GM20431 (cell line): ENCODE results near the gene NEK4.
"Not testable (repeated sequence)": the region's sequence is repeated elsewhere in the genome, so short reads cannot be mapped to it uniquely, and the experiment has no call there.

Source experiments
- in situ Hi-C: fragments of 300-500 bp; cut with MseI, MboI; formaldehyde crosslinking; loops from one replicate; pipeline ENCODE4 v1.15.0; 2020; ENCODE audit warnings: low sequenced_read_pairs; ENCODE audit not compliant: unreplicated experiment

The NEK4 gene

DNA sequence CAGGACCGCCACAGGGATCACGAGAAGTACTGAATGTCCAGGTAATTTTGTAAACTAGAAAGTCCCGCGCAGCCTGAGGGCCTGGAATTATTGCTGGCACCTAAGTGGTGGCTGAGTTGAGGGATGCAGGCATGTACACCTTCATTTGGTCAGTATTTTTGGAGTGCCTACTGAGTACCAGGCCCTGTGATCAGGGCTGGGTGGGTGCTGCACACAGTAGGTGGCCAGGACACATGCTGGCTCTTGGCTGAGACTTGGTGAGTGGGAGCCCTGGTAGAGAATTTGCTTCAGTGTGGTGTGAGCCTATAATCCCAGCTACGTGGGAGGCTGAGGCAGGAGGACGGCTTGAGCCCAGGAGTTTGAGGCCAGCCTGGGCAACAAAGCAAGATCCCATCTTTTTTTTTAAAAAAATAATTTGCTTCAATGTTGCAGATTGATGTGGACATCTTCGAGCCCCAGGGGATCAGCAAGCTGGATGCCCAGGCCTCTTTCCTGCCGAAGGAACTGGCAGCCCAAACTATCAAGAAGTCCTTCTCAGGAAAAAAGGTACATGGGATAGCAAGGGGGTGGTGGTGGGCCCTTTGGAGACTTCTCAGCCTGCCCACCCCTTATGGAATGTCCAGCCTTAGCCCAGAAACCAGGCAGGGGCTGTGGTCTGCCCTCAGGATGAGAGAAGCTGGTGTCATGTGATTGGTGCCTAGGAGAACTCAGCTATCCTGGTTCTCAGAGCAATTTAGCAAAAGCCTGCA, 9.3 kb upstream of the NEK4 start:
- in situ Hi-C loops = no loop called here

DNA sequence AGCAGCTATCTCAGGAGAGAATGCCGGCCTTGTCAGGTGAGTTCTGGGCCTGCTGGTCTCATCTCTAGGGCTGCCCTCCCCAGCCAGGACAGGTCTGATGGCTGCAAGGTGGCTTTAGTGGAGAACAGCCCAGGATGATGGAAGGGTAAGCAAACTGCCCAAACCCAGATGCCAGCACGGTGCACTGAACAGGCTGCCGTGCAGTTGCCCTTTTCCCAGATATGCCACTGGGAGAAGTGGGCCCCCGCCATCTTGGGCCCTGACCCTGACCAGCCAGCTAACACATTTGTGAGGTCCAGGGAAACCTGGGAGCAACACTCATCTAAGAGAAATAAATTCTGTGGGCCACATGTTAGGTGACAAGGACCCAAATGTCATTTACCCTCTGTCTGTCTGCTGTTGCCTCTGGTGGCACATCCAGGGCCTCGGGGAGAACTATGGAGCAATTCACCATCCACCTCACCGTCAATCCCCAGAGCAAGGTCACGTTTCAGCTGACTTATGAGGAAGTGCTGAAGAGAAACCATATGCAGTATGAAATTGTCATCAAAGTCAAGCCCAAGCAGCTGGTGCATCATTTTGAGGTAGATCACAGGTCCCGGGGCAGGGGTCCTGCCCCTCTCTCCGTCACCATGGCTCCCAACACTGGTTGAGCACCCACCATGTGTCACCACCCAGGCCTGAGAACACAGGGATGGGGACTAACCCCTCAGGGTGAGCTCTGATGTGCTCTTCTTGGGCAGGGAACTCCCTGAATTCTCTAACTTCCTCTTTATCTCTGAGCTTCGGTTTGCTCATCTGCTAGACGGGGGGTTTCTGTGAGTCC, 8.5 kb upstream of the NEK4 start:
- in situ Hi-C loops = no loop called here

DNA sequence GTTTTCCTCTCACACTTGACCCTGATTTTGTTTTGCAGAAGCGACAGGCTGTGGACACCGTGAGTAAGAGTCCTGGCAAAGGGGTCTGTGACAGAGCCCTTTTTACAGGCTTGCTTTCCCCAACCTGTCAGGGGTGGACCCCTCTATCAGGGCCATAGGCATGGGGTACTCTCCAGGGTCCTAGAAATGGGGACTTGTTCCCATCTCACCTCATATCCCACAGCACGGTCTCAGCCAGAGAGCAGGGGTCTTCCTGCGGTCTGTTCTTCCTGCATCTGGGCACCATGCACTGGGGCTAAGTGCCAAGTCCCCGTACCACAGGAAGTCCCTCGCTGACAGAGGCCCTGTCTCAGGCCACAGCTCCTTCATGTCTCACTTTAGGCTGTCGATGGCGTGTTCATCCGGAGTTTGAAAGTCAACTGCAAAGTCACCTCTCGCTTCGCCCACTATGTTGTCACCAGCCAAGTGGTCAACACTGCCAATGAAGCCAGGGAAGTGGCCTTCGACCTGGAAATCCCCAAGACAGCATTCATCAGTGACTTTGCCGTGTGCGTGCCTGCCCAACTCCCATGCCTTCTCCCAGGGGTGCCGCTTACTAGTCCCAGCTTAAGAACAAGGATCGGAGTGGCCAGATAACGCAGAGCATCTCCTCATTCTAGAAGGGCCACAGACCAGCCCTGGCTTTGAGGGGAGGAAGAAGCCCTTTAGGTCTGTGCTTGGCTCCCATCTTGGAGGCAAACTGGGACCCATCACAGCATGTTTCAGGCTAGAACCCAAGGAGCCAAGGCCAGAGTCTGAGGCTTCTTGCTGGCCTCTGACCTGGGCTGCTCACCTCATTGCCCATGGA, 7.4 kb upstream of the NEK4 start:
- in situ Hi-C loops = no loop called here

DNA sequence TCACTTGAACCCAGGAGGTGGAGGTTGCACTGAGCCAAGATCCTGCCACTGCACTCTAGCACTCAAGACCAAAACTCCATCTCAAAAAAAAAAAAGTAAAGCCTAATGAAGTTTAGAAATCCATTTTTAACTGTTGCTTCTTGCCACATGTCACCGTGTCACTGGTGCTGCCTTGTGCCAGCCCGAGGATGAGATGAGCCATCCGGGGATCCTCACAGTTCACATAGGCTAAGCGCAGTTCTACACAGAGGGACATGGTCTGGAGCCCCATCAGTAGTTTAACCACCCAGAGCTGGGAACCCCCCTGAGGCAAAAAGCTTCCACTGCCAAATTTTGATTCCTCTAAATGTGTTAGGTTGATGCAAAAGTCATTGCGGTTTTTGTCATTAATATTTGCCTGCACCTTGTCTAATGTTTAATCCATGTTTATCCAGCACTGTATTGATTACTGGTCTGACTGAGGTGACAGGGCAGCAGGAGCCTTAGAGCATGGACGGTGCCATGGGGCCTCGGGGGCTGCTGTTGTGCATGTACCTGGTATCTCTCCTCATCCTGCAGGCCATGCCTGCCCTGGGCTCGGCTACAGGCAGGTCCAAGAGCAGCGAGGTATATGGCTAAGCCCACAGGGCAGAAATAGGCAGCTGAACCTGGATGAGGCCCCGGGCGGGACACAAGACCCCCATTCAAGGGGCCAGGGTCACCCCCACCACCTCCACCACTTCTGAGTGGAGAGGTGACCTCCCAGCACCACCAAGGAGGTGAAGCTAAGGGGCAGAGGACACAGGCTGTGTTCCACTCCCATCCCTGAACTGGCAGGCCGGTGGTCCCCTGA, 6.6 kb upstream of the NEK4 start, which contains the start of gene ITIH1:
ITIH1 (plus strand) TSS at position 473 of the 832 bp plus-strand sequence; CDS start at position 490, 17 bp downstream.
- in situ Hi-C loops = no loop called here

DNA sequence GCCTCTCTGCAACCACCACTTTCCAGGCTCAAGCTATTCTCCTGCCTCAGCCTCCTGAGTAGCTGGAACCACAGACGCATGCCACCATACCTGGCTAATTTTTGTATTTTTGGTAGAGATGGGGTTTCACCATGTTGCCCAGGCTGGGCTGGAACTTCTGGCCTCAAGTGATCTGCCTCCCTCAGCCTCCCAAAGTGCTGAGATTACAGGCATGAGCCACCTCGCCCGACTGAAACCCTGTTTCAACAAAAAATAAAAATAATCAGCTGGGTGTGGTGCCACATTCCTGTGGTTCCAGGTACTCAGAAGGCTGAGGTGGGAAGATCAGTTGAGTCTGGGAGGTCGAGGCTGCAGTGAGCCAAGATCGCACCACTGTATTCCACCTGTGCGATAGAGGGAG, 5.7 kb upstream of the NEK4 start:
- in situ Hi-C loops = not testable (repeated sequence)

DNA sequence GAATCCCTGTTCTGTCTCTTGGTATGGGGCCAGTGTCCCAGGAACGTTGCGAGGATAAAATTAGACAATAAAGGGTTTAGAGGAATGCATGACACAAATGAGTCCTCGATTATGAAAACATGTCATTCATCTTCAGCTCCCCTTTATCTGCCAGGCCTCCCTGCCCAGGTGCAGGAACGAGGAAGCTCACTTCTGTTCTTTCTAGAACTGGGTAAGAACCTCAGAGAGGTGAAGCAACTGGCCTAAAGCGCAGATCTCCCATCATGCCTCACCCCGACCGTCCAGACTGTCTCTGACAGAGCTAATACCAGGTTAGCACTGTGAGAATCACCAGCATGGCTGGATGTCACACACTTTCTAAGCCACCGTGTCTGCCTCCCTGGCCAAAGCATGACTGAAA, 5.1 kb upstream of the NEK4 start:
- in situ Hi-C loops = no loop called here

DNA sequence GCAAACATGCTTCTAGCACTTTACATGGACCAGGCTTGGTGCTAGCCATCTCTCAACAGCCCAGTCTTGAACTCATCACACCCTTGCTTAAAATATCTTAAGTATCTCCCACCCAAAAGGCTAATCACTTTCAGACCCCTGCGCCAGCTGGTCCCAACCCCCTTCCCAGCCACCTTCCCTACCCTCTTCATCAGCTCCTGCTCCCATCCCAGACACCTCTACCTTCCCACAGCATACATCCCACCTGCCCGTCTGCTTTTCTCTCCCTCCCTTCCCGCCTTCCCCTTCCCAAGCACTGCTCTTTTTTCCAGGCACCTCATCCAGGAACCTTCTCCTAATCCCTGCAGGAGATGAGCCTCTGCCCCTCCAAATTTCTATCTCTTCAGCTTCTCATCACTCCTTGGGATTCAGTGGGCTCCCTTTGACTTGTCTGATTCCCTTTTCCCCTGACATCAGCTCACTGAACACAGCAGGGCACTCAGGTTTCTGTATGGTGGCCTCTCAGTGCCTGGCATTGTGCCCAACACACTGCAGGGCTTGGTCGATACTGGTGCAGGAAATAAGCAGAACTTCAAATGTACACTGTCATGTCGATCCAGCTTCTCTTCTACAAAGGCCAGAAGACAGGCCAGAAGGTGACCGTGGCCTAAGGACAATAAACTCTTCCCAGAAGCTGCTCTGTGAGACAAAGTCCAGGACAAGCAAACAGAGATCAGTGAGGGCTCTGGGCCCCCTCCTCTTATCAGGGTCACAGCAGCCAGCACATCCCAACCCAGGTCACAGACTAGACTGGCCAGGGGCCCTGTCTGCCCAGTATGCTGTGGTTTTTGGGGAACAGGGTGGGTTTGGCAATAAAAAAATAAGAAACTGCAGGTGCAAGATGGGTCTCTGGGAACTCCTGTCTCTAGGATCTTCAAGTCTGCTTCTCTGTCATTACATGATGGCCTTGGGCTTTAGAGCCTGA, 4.4 kb upstream of the NEK4 start:
- in situ Hi-C loops = no loop called here

DNA sequence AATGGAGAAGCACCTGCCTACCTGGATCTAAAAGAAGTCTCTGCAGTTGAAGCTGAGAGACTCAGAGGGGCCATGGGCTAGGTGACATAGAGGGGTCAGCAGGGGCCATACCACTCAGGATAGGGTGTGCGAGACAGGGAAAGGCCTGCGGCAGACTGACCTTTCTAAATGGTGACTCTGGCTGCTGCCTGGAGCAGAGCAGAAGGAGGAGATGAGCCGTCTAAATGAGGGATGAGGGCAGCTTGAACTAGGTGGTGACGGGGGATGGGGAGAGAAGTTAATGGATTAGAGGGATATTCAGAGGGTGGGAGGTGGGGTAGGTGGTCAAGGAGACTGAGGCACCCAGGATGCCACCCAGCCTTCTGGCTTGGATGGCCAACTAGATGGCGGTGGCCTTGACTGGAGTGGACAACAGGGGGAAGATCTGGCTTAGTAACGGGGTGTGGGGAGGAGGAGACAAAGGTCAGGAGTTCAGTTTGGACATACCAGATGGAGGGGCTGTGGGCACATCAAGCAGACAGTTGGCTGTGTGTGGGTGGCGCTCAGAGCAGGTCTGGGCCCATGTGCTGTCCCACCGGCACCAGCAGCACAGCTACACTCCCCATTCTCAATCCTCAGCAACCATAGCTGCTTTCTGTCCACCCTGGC, 3.5 kb upstream of the NEK4 start:
- in situ Hi-C loops = no loop called here

DNA sequence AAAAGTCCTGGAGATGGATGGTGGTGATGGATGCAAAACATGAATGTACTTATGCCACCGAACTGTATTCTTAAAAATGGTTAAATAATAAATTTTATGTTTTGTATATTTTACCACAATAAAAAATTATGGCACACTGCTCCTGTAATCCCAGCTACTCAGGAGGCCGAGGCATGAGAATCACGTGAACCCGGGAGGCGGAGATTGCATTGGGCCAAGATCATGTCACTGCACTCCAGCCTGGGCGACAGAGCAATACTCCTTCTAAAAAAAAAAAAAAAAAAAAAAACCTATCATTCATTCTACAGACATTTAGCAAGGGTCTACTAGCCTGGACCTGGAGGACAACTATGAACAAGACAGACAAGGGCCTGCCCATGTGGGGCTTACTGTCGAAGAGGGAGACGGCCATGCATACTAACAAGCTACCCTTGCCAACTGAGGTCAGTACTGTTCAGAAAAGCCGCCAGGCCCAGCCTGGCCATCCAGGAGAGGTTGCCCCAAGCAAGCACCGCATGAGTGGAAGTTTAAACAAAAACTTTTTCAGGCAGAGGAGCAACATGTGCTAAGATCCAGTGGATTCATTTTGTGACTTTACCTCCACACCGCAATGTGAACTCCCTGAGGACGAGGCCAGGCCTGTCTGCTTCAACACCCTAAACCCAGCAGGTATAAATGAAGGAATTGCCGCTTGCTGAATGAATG, 2.8 kb upstream of the NEK4 start:
- in situ Hi-C loops = no loop called here

DNA sequence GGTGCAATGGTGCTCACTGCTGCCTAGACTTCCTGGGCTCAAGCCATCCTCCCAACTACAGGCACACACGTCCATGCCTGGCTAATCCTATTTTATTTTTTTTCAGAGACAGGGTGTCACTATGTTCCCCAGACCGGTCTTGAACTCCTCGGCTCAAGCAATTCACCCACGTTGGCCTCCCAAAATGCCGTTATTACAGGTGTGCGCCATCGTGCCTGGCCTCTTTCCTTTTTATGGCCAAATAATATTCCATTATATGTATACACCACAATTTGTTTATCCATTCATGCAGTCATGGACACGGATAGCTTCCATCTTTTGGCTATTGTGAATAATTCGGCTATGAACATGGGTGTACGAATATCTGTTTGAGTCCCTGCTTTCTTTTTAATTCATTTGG, 962 bp upstream of the NEK4 start:
- in situ Hi-C loops = no loop called here

DNA sequence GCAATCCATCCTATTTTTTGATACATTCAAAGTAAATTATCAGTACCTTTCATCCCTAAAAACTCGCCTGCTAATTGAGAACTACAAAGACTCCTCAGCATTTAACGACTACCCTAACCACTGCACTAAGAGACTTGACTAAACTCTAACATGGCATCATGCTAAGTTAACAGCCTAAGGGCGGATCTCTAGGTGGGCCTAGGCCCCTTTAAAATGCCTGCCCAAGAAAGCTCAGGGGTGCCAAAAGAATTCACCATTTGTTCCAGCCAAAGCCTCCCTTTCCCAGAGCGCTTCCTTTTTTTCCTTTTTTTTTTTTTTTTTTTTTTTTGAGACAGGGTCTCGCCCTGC, 568 bp upstream of the NEK4 start:
- in situ Hi-C loops = no loop called here

DNA sequence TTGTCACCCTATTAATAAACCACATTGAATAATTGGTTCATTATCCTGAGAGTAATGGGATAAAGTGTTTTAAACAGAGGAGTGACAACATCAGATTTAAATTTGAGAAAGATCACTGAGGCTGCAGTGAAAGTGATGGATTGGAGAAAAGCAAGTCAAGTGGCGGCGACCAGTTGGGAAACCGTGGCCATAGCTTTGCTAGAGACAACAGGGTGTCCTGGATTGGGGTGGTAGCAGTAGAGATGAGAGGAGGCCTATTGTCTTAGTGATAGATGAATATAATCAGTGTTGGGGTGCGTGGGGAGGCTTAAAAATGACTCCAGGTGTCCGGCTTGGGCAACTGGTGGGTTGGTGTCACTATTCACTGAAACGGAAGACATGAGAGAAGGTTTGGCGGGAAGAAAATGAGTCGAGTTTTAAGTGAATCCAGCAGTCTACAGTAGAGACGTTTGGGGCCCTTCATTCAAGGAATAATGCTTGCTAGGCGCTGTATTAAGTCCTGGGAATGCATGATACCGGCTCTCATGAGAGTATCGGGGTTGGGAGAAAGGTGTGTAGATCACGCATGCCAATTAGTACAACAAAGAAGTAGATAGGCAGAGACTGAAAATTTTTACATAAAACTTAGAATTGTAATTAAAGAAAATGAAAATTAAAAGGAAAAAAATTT, 819 bp downstream of the NEK4 start:
- in situ Hi-C loops = no loop called here

DNA sequence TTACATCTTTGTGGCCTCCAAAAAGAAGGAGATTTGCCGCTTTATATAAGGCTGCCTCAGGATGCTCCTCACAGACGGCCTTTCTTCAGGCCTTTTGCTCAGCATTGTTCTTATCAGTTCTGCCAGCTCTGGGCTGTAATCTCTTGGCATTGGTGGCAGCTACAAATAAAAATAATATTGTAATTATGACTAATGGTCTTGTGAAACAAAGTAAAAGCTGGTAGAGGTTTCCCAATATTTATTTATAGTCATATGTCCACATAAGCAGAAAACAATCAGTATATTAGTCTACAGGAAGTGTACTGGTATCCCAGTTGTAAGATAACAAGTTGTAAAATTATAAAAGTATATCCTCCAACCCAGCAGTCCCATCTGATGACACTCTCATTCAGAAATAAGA, 7.3 kb downstream of the NEK4 start:
- in situ Hi-C loops = no loop called here

DNA sequence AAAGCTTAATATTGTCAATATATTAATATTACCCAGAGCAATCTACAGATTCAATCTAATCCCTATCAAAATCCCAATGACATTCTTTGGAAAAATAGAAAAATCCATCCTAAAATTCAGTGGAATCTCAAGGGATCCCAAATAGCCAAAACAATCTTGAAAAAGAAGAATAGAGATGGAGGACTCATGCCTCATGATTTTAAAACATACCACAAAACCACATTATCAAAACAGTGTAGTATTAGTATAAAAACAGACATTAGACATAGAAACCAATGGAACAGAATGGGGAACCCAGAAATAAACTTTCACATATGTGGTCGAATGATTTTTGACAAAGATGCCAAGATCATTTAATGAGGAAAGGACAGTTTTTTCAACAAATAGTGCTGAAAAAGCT, 14.6 kb downstream of the NEK4 start:
- in situ Hi-C loops = no loop called here

DNA sequence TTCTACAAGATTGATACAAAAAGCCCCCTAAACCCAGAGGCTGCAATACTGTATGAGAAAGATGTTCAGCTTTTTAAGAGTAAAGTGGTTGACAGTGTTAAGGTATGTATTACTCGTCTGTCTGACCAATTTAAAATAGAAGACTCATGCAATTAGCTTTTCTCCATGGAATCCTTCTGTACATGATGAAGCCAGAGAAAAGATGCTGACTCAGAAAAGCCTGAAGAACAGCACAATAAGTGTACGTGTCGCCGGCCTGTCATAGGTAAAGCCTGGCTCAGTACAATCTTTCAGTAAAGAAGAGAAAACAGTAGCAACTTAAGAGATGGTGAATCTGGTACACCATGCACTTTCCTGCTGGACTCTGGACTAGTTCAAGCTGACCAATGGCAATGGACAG, 16.4 kb downstream of the NEK4 start:
- in situ Hi-C loops = no loop called here

DNA sequence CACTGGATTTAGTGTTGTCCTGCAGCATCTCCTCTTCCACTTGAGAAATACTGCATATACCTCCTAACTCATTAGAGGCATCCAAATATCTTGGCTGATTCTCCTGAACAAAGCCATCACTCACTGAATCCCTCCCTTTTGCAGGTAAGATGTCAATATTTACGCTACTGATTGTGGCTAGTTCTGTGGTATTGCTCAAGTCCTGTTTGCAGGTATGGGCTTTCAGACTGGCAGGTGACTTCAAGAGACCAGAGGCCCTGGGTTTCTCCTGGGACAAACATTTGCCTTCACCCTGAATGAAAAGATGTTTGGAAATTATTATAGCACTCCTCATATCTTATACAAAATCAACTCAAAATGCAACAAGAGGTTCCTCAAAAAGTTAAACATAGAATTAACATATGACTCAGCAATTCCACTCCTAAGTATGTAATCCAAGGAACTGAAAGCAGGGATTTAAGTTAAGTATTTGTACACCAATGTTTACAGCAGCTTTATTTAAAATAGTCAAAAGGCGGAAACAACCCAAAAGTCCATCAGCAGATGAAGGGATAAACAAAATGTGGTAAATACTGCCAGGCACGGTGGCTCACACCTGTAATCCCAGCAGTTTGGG, 18.6 kb downstream of the NEK4 start:
- in situ Hi-C loops = no loop called here

DNA sequence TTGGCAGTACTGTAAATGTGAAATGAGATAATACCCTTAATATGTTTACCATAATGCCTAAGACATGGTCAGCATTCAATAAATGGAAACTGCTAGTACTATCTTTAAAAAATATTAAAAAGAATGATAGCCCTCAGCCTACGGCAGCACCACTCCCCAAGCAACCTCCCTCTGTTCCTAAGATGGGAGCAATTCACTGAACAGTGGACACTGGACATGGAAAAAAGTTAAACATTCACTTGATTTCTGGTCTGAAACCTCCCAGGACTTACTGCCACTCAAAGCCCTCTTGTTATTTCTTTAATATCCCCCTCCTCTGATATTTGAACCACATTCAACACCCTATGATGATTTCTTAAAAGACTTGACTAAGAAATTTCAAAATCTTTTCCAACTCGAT, 27.0 kb downstream of the NEK4 start:
- in situ Hi-C loops = loop anchor here (25.0 kb wide), 1 partner anchor 344 kb away; no protein-coding TSS in a partner anchor
